H1 (cell line): ENCODE data around the gene CDK2.

Source experiments
- CTCF ChIP-seq, 3 experiments: IDR thresholded peaks; 1 replicate in 2 of 3; 2 replicates in 1 of 3; pipeline versions ENCODE4 v1.5.1 to v1.6.1; 2011; ENCODE audit warnings: low read length in 3 of 3, mild to moderate bottlenecking in 3 of 3, inconsistent platforms in 2 of 3, low read depth in 1 of 3, moderate library complexity in 1 of 3; ENCODE audit not compliant: insufficient read depth in 1 of 3; ENCODE audit errors: control extremely low read depth in 1 of 3
- TF ChIP-seq, protein P1 (sequence below): IDR thresholded peaks from 2 replicates; pipeline ENCODE4 v1.6.1; 2012; ENCODE audit warnings: low read length, inconsistent platforms

- TF ChIP-seq, protein P1, sequence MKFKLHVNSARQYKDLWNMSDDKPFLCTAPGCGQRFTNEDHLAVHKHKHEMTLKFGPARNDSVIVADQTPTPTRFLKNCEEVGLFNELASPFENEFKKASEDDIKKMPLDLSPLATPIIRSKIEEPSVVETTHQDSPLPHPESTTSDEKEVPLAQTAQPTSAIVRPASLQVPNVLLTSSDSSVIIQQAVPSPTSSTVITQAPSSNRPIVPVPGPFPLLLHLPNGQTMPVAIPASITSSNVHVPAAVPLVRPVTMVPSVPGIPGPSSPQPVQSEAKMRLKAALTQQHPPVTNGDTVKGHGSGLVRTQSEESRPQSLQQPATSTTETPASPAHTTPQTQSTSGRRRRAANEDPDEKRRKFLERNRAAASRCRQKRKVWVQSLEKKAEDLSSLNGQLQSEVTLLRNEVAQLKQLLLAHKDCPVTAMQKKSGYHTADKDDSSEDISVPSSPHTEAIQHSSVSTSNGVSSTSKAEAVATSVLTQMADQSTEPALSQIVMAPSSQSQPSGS = no peak
- no peak for TF ChIP-seq CTCF (IDR thresholded peaks at IDR 0.05; ENCODE audit: control extremely low read depth in 1 of 3, insufficient read depth in 1 of 3, low read depth in 1 of 3, low read length in 3 of 3)
These were observed 28.7 kb downstream of the CDK2 start for GRCh38 chr12:55995366-55995765.
